Posterior vena cava (tissue), 2 donors: ENCODE results near the gene FGF22. TPM values are rescaled to one million over a fixed set of nuclear protein-coding genes. Genes with fewer than 3 reads are reported as not detected.
"Not testable (repeated sequence)": the region's sequence is repeated elsewhere in the genome, so short reads cannot be mapped to it uniquely, and the experiment has no call there.

ENCODE experiments used
- DNase-seq: peaks from one replicate; pipeline ENCODE4 v3.0.0-alpha.2; 2020; ENCODE audit warnings: low spot score
- intact Hi-C, 2 donors: fragments of 100-400 bp; cut with DNase I; formaldehyde crosslinking; loops; one replicate each; pipeline versions ENCODE4 v1.14.1 to v1.14.2; 2022 to 2023
- long read RNA-seq, 2 donors: library from polyadenylated mRNA; unstranded; transcript quantifications; one replicate each; pipeline ENCODE4 v2.0.0, GENCODE V29; 2020 to 2021
- total RNA-seq, 2 donors: library from RNA; stranded (reverse); fragmentation: NEBNext Ultra II Directional; extraction: Animal tissue kit (Norgen Biotek cat#: 25700); gene quantifications; one replicate each; pipeline ENCODE4 v1.2.1, GENCODE V29; 2021
- donor health status: DM: yes; HTN: yes; CAD: no.
- donor health status: DM: yes; HTN: yes; CAD: no.

FGF22 gene
- total RNA-seq = under 1 TPM in 1 of 2 donors, not detected in 1; 0.37 TPM
- long read RNA-seq, donor 1 = 0 reads
- long read RNA-seq, donor 2, partial matches to known transcripts = 0 of 1 reads
- long read RNA-seq, donor 2, other reads (novel, unspliced or antisense) = 1 of 1 reads

- intact Hi-C loops = loop anchor here in 1 of 2 donors (10.0 kb wide), 1 partner anchor 65 kb away; the partner anchor contains the start of gene BSG
- peak; percentile 97 for DNase-seq
These were observed at the start of gene FGF22 for GRCh38 chr19:639253-640160. TSS of gene FGF22 (plus strand) at chr19:639879. CDS start at chr19:639926, 47 bp downstream.

DNA sequence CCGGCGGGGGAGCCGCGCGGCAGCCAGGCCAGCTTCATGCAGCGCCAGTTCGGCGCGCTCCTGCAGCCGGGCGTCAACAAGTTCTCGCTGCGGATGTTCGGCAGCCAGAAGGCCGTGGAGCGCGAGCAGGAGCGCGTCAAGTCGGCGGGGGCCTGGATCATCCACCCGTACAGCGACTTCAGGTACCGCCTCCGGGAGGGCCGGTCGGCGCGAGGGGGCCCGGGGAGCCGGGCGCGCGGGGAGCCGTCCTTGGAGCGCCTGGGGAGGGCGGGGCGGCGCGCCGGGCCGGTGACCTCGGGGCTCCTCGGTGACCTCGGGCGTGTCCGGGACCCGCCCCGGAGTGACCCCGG, 49.3 kb upstream of the FGF22 start:
- intact Hi-C loops = no loop called here

GRCh38 chr19:590750-591098, 49.0 kb upstream of the FGF22 start:
- DNase-seq = no peak
- intact Hi-C loops = no loop called here

More for the DNA sequence above, 49.3 kb upstream of the FGF22 start:
- no peak for DNase-seq

DNA sequence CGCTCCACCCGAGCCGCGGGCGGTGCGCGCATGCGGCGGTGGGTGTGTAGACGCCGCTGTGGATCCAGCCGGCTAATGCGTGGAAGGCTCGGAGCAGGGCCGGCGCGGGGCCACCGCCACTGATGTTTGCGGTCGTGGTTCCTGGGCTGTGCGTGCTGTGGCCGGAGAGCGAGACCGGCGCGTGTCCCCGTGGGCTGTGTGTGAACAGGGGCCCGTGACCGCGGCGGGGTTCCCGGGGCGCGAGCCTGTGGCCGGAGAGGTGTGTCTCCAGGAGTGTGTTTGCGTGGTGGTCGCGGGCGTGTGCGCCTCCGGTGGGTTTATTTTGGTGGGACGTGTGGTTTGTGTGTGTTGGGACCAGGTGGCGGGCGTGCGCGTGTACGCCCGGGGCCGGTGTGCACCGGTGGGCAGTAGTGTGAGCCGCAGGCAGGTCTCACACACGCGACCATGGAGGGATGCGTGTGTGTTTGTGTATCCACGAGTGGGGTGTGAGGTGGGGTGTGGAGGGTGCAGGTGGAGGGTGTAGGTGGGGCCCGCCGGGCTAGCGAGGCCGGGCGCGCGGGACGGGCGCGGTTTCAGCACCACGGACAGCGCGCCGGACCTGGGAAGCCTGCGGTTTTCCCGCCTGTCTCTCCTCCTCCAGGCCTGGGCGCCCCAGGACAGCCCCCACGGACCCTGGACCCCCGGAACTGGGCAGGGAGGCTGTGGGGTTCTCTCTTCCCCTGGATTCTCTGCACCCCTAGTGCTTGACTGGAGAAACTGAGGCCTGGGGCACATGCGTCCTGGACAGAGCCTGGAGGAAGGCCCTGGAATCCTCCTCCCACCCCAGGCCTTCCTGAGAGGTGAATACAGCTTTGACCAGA, 48.4 kb upstream of the FGF22 start:
- intact Hi-C loops = no loop called here
- DNase-seq = no peak

GRCh38 chr19:592101-592500, 47.6 kb upstream of the FGF22 start:
- no peak for DNase-seq
- intact Hi-C loops = no loop called here

DNA sequence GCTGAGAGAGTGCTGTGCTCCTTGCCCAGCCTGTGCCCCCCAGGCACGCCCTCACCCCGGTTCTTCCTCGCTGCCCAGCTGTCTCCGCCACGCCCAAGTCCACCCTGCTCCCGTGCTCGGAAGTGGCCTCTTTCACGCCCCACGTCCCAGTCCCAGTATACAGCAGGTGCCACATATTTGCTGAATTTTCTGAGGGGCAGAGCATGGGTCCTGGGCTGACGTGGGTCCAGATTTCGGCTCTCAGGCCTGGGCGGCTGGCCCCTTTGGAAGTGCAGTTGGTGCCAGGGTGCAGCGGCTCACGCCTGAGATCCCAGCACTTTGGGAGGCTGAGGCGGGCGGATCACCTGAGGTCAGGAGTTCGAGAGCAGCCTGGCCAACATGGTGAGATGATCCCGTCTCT, 46.6 kb upstream of the FGF22 start:
- intact Hi-C loops = no loop called here
- DNase-seq = no peak

DNA sequence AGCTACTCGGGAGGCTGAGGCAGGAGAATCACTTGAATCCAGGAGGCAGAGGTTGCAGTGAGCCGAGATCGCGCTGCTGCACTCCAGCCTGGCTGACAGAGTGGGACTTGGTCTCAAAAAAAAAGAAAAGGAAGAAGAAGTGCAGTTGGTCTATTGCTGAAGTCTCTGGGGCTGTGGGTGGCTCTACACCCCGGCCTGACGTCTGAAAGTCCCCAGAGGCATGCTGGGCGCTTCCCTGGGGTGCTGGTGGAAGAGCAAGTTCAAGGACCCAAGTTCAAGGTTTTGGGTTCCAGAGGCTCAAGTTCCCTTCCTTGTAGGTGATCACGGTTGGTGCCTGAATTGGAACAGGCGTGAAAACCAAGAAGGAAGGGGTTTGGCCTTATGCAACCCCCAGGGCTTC, 46.2 kb upstream of the FGF22 start:
- intact Hi-C loops = no loop called here
- no peak for DNase-seq

- intact Hi-C loops = no loop called here
- DNase-seq = no peak
These were observed 45.3 kb upstream of the FGF22 start for GRCh38 chr19:594265-594870.

GRCh38 chr19:595326-596262, 44.1 kb upstream of the FGF22 start:
- intact Hi-C loops = loop anchor here in 1 of 2 donors (1.0 kb wide), 1 partner anchor 32 kb away; no protein-coding TSS in a partner anchor

GRCh38 chr19:596263-596655, 43.4 kb upstream of the FGF22 start:
- intact Hi-C loops = loop anchor here in 1 of 2 donors (1.0 kb wide), 1 partner anchor 33 kb away; no protein-coding TSS in a partner anchor
- no peak for DNase-seq

More at GRCh38 chr19:595326-596262, 44.1 kb upstream of the FGF22 start:
- DNase-seq = no peak

- no peak for DNase-seq
- intact Hi-C loops = no loop called here
These were observed 42.0 kb upstream of the FGF22 start for GRCh38 chr19:597406-598315.

- no peak for DNase-seq
- intact Hi-C loops = no loop called here
These were observed 38.4 kb upstream of the FGF22 start for GRCh38 chr19:601310-601709.

DNA sequence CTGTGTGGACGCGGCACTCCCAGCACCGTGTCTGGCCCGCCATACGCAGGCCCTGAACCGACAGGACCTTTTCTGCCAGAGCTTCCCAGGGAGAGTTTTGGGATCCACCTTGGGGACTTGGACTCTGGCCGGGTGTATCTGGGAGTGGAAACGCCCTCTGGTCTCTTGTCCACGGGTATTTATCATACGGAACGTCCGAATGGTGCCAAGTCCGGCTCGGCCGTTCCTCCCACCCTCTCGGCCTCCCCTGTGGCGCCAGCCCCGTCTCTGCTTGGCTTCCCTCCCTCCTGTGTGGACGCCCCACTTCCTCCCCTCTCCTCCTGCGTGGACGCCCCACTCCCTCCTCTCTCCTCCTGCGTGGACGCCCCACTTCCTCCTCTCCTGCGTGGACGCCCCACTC, 37.9 kb upstream of the FGF22 start:
- intact Hi-C loops = no loop called here
- DNase-seq = no peak

DNA sequence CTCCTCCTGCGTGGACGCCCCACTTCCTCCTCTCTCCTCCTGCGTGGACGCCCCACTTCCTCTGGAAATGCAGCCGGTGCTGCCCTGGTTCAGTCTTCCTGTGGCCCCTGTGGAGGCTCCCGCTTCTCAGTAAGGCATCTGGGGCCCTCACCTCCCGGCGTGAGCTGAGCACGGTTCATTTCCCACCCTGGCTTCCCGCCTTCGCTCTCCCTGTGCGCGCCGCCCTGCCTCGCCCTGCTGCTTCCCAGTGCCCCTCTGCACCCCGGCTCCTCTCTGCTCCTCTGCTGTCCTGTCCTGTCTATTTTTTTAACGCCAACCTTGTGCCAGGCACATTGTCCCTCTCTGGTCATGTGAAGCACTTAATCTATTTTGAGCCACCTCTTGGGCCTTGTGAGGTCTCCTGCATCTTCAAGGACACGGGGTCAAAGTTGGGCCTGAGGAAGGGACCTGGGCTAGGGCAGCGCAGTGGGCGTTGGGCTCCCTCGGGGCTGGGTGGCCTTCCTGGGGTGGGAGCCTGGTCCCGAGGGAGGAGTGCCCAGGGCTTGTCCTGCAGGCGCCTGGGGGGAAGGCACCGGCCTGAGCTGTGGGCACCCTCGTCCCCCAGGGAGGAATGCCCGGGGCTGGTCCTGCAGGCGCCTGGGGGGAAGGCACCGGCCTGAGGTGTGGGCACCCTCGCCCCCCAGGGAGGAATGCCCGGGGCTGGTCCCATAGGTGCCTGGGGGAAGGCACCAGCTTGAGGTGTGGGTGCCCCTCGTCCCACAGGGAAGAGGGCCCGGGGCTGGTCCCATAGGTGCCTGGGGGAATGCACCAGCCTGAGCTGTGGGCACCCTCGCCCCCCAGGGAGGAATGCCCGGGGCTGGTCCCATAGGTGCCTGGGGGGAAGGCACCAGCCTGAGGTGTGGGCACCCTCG, 37.0 kb upstream of the FGF22 start:
- no peak for DNase-seq
- intact Hi-C loops = no loop called here

GRCh38 chr19:603302-603639, 36.4 kb upstream of the FGF22 start:
- intact Hi-C loops, DNase-seq: not testable (repeated sequence)

DNA sequence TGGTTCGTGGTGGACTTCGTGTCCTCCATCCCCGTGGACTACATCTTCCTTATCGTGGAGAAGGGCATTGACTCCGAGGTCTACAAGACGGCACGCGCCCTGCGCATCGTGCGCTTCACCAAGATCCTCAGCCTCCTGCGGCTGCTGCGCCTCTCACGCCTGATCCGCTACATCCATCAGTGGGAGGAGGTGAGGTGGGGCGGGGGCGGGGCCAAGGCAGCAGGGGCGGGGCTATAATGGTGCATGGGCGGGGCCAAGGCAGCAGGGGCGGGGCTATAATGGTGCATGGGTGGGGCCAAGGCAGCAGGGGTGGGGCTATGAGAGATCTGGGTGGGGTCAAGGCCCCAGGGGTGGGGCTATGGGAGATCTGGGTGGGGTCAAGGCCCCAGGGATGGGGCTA, 35.9 kb upstream of the FGF22 start:
- intact Hi-C loops = not testable (repeated sequence)

DNA sequence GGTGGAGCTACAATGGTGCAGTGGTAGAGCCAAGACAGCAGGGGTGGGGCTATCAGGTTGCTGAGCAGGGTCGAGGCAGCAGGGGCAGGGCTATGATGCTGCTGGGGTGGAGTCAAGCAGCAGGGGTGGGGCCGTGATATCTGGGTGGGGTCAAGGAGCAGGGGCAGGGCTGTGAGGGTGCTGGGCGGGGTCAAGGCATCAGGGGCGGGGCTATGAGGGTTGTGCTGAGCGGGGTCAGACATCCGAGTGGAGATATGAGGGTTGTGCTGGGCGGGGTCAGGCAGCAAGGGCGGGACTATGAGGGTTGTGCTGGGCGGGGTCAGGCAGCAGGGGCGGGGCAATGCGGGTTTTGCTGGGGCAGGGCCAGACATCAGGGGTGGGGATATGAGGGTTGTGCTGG, 35.3 kb upstream of the FGF22 start:
- no peak for DNase-seq
- intact Hi-C loops = no loop called here

More for the DNA sequence above, 35.9 kb upstream of the FGF22 start:
- DNase-seq = not testable (repeated sequence)
